ENCODE results near the gene ACP2.
A peak's percentile ranks its signal among the peaks of the same experiment; 100 is the strongest.
"Not testable (repeated sequence)": the region's sequence is repeated elsewhere in the genome, so short reads cannot be mapped to it uniquely, and the experiment has no call there.

The ACP2 gene

GRCh38 chr11:47243454-47243853, 5.2 kb downstream of the ACP2 start:
- no peak for DNase-seq (ENCODE audit: low read depth)

GRCh38 chr11:47242596-47243192, 5.9 kb downstream of the ACP2 start:
- no peak for DNase-seq (ENCODE audit: low read depth)

- DNase-seq (ENCODE audit: low read depth): no peak
Measured at GRCh38 chr11:47241841-47242301, 6.7 kb downstream of the ACP2 start.

- DNase-seq (ENCODE audit: low read depth): no peak
Measured at GRCh38 chr11:47239852-47240251, 8.8 kb downstream of the ACP2 start.

GRCh38 chr11:47236482-47236881, 12.1 kb downstream of the ACP2 start:
- DNase-seq (ENCODE audit: low read depth): no peak

GRCh38 chr11:47235163-47235562, 13.5 kb downstream of the ACP2 start:
- no peak for DNase-seq (ENCODE audit: low read depth)

GRCh38 chr11:47234669-47235100, 13.9 kb downstream of the ACP2 start:
- no peak for DNase-seq (ENCODE audit: low read depth)

- DNase-seq (ENCODE audit: low read depth): peak; percentile 61
Measured at GRCh38 chr11:47233989-47234668, 14.5 kb downstream of the ACP2 start.

- DNase-seq (ENCODE audit: low read depth): no peak
Measured at GRCh38 chr11:47233051-47233450, 15.6 kb downstream of the ACP2 start.

GRCh38 chr11:47229161-47229560, 19.5 kb downstream of the ACP2 start:
- DNase-seq (ENCODE audit: low read depth): no peak

- no peak for DNase-seq (ENCODE audit: low read depth)
Measured at GRCh38 chr11:47225552-47226400, 22.8 kb downstream of the ACP2 start.

- no peak for DNase-seq (ENCODE audit: low read depth)
Measured at GRCh38 chr11:47222696-47223095, 25.9 kb downstream of the ACP2 start.

GRCh38 chr11:47220401-47220821, 28.2 kb downstream of the ACP2 start:
- DNase-seq (ENCODE audit: low read depth): peak; percentile 44

GRCh38 chr11:47216121-47216798, 32.4 kb downstream of the ACP2 start:
- peak; percentile 77 for DNase-seq (ENCODE audit: low read depth)

GRCh38 chr11:47215366-47215910, 33.2 kb downstream of the ACP2 start:
- no peak for DNase-seq (ENCODE audit: low read depth)

- DNase-seq (ENCODE audit: low read depth): peak; percentile 79
Measured at GRCh38 chr11:47213950-47214565, 34.6 kb downstream of the ACP2 start.

GRCh38 chr11:47212938-47213337, 35.7 kb downstream of the ACP2 start:
- no peak for DNase-seq (ENCODE audit: low read depth)

- no peak for DNase-seq (ENCODE audit: low read depth)
Measured at GRCh38 chr11:47208628-47209027, 40.0 kb downstream of the ACP2 start.

GRCh38 chr11:47208008-47208552, 40.5 kb downstream of the ACP2 start:
- not testable (repeated sequence) for DNase-seq (ENCODE audit: low read depth)

- DNase-seq (ENCODE audit: low read depth): no peak
Measured at GRCh38 chr11:47207459-47207858, 41.2 kb downstream of the ACP2 start.

- not testable (repeated sequence) for DNase-seq (ENCODE audit: low read depth)
Measured at GRCh38 chr11:47206577-47206976, 42.0 kb downstream of the ACP2 start.
